PC-3 (cell line): ENCODE measurements around the gene AGO4.

ENCODE experiments used
- CTCF ChIP-seq: fragments of 300-600 bp; sonication (generic); conservative IDR thresholded peaks from 2 replicates; pipeline ENCODE4 v1.5.1; 2017; ENCODE audit warnings: antibody characterized with exemption, low read depth, mild to moderate bottlenecking, low read length
- EZH2 ChIP-seq: fragments of 300-600 bp; sonication (generic); IDR thresholded peaks from one replicate; pipeline ENCODE4 v1.6.1; 2017; ENCODE audit warnings: antibody characterized with exemption, mild to moderate bottlenecking, low read length; ENCODE audit not compliant: unreplicated experiment
- EZH2phosphoT487 ChIP-seq: fragments of 300-600 bp; sonication (generic); IDR thresholded peaks from 2 replicates; pipeline ENCODE4 v1.6.1; 2018; ENCODE audit warnings: mild to moderate bottlenecking, antibody characterized with exemption, low read length, borderline replicate concordance

- TF ChIP-seq CTCF (no peak), EZH2 (no peak), EZH2phosphoT487 (no peak)
Observed at GRCh38 chr1:35836734-35837133, 28.9 kb downstream of the AGO4 start.
